Parathyroid adenoma (tissue), 2 donors: ENCODE data around the gene RGPD3.

Experiments
- H2AFZ ChIP-seq: fragments of 300-600 bp; sonication (generic); one replicate; pipeline ENCODE4 v1.7.0; 2017; ENCODE audit warnings: antibody characterized with exemption, mild to moderate bottlenecking
- H3K27ac ChIP-seq: fragments of 300-600 bp; sonication (generic); one replicate; pipeline ENCODE4 v1.7.0; 2017
- H3K27me3 ChIP-seq: fragments of 300-600 bp; sonication (generic); one replicate; pipeline ENCODE4 v1.7.0; 2017; ENCODE audit warnings: low read length; ENCODE audit not compliant: control insufficient read depth, insufficient read depth
- H3K36me3 ChIP-seq: fragments of 300-600 bp; sonication (generic); one replicate; pipeline ENCODE4 v1.7.0; 2017; ENCODE audit warnings: low read length; ENCODE audit not compliant: control insufficient read depth, insufficient read depth
- H3K4me1 ChIP-seq: fragments of 300-600 bp; sonication (generic); one replicate; pipeline ENCODE4 v1.7.0; 2017; ENCODE audit warnings: control low read depth
- H3K4me2 ChIP-seq: fragments of 300-600 bp; sonication (generic); one replicate; pipeline ENCODE4 v1.7.0; 2017; ENCODE audit warnings: low read length
- H3K4me3 ChIP-seq: fragments of 300-600 bp; sonication (generic); one replicate; pipeline ENCODE4 v1.7.0; 2017; ENCODE audit warnings: low read depth, low read length
- H3K79me2 ChIP-seq: fragments of 300-600 bp; sonication (generic); one replicate; pipeline ENCODE4 v1.7.0; 2017; ENCODE audit warnings: control low read depth
- H3K9ac ChIP-seq: fragments of 300-600 bp; sonication (generic); one replicate; pipeline ENCODE4 v1.7.0; 2017; ENCODE audit warnings: mild to moderate bottlenecking
- H3K9me3 ChIP-seq: fragments of 300-600 bp; sonication (generic); one replicate; pipeline ENCODE4 v1.7.0; 2017; ENCODE audit warnings: low read length; ENCODE audit not compliant: control insufficient read depth
- CTCF ChIP-seq: fragments of 300-600 bp; sonication (generic); IDR thresholded peaks from one replicate; pipeline ENCODE4 v1.7.0; 2017; ENCODE audit warnings: antibody characterized with exemption, mild to moderate bottlenecking
- donor health status: primary hyperparathyroidism.

Gene RGPD3

GRCh38 chr2:106350980-106351379 is 117.2 kb downstream of the RGPD3 start:
- no peaks in the 10 kb centered on the region for H3K36me3 ChIP-seq
- H3K27me3 ChIP-seq, result no peaks in the 10 kb centered on the region
- no peak overlapping the region for H3K9ac ChIP-seq
- no peaks in the 10 kb centered on the region for H3K79me2 ChIP-seq
- no peaks in the 10 kb centered on the region for H3K9me3 ChIP-seq
- H3K4me1 ChIP-seq, result no peaks in the 10 kb centered on the region
- no peak overlapping the region for H3K4me3 ChIP-seq
- no peak overlapping the region for H3K27ac ChIP-seq
- no peak overlapping the region for H2AFZ ChIP-seq
- TF ChIP-seq CTCF, result no peak
- H3K4me2 ChIP-seq, result no peak overlapping the region

GRCh38 chr2:106344302-106344701 is 123.9 kb downstream of the RGPD3 start:
- Histone ChIP-seq H3K4me1 (no peaks in the 10 kb centered on the region), H3K9ac (no peak overlapping the region), H2AFZ (no peak overlapping the region), H3K9me3 (no peaks in the 10 kb centered on the region), H3K36me3 (no peaks in the 10 kb centered on the region), H3K27ac (no peak overlapping the region), H3K4me3 (no peak overlapping the region), H3K27me3 (no peaks in the 10 kb centered on the region), H3K4me2 (no peak overlapping the region), H3K79me2 (no peaks in the 10 kb centered on the region)
- no peak for TF ChIP-seq CTCF

GRCh38 chr2:106343274-106343673 is 124.9 kb downstream of the RGPD3 start:
- no peaks in the 10 kb centered on the region for H3K27me3 ChIP-seq
- no peaks in the 10 kb centered on the region for H3K79me2 ChIP-seq
- no peak overlapping the region for H2AFZ ChIP-seq
- no peak overlapping the region for H3K4me2 ChIP-seq
- no peaks in the 10 kb centered on the region for H3K4me1 ChIP-seq
- no peak overlapping the region for H3K27ac ChIP-seq
- no peaks in the 10 kb centered on the region for H3K9me3 ChIP-seq
- no peak for TF ChIP-seq CTCF
- no peak overlapping the region for H3K4me3 ChIP-seq
- no peaks in the 10 kb centered on the region for H3K36me3 ChIP-seq
- H3K9ac ChIP-seq, result no peak overlapping the region

GRCh38 chr2:106342831-106343251 is 125.4 kb downstream of the RGPD3 start:
- H3K4me2 ChIP-seq, result no peak overlapping the region
- no peak overlapping the region for H3K27ac ChIP-seq
- no peak overlapping the region for H2AFZ ChIP-seq
- H3K4me3 ChIP-seq, result no peak overlapping the region
- H3K36me3 ChIP-seq, result no peaks in the 10 kb centered on the region
- no peak for TF ChIP-seq CTCF
- H3K9me3 ChIP-seq, result no peaks in the 10 kb centered on the region
- H3K79me2 ChIP-seq, result no peaks in the 10 kb centered on the region
- H3K4me1 ChIP-seq, result no peaks in the 10 kb centered on the region
- no peak overlapping the region for H3K9ac ChIP-seq
- no peaks in the 10 kb centered on the region for H3K27me3 ChIP-seq

GRCh38 chr2:106341666-106342065 is 126.5 kb downstream of the RGPD3 start:
- H3K9ac ChIP-seq, result no peak overlapping the region
- H3K9me3 ChIP-seq, result no peaks in the 10 kb centered on the region
- no peaks in the 10 kb centered on the region for H3K27me3 ChIP-seq
- H3K79me2 ChIP-seq, result no peaks in the 10 kb centered on the region
- no peak overlapping the region for H3K27ac ChIP-seq
- no peaks in the 10 kb centered on the region for H3K4me1 ChIP-seq
- H3K36me3 ChIP-seq, result no peaks in the 10 kb centered on the region
- no peak overlapping the region for H3K4me3 ChIP-seq
- no peak overlapping the region for H2AFZ ChIP-seq
- H3K4me2 ChIP-seq, result no peak overlapping the region
- TF ChIP-seq CTCF, result no peak
